NT2/D1 (cell line): Measurements from ENCODE around the gene CXorf66.
"Not testable (repeated sequence)": the region's sequence is repeated elsewhere in the genome, so short reads cannot be mapped to it uniquely, and the experiment has no call there.

Experiments
- DNase-seq: peaks from one replicate; pipeline ENCODE4 v3.0.0-alpha.2; 2011; ENCODE audit warnings: low read depth, low spot score
- H3K27me3 ChIP-seq: 2 replicates; pipeline ENCODE4 v1.6.0; 2011; ENCODE audit warnings: mild to moderate bottlenecking; ENCODE audit not compliant: insufficient read length, insufficient read depth
- H3K36me3 ChIP-seq: 2 replicates; pipeline ENCODE4 v1.6.1; 2011; ENCODE audit warnings: mild to moderate bottlenecking, low read length, mixed read lengths; ENCODE audit not compliant: insufficient read depth, insufficient read length
- H3K4me1 ChIP-seq: 2 replicates; pipeline ENCODE4 v1.5.1; 2011; ENCODE audit not compliant: insufficient read depth, insufficient read length
- H3K4me3 ChIP-seq: 2 replicates; pipeline ENCODE4 v1.5.1; 2011; ENCODE audit warnings: low read depth; ENCODE audit not compliant: insufficient read length
- H3K9ac ChIP-seq: 2 replicates; pipeline ENCODE4 v1.6.0; 2011; ENCODE audit warnings: low read depth; ENCODE audit not compliant: insufficient read length
- H3K9me3 ChIP-seq: 2 replicates; pipeline ENCODE4 v1.5.1; 2011; ENCODE audit warnings: mild to moderate bottlenecking, low read length; ENCODE audit not compliant: insufficient read depth
- SUZ12 ChIP-seq: IDR thresholded peaks from 2 replicates; pipeline ENCODE4 v1.6.1; 2011; ENCODE audit not compliant: insufficient read length, insufficient read depth; ENCODE audit errors: extremely low read depth
- YY1 ChIP-seq: IDR thresholded peaks from 2 replicates; pipeline ENCODE4 v1.6.1; 2011; ENCODE audit not compliant: insufficient read length, insufficient read depth
- ZNF274 ChIP-seq: IDR thresholded peaks from 2 replicates; pipeline ENCODE4 v1.6.1; 2011; ENCODE audit warnings: mild to moderate bottlenecking, low read depth, low read length

CXorf66 gene

DNA sequence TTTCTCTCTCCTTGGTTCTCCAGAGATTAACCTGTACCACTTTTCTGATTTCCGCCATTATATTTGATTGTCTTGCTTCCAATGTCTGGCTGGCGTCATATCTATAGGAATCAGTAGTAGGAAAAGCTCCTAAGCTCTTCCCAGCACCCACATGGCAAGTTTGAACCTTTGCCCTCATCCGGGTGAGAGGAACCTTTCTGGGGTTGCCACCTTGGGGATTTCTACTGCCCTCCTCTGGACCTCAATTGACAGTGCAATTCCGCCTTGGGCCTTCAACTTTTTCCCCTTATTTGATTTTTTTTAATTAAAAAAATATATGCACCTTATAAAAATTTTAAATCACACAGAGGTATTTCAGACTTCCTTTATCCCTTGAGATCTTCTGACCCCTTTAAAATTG lies 2.0 kb upstream of the CXorf66 start:
- H3K27me3 ChIP-seq = peaks cover 10% of the 10 kb centered on the region
- no peak overlapping the region for H3K9ac ChIP-seq
- no peaks in the 10 kb centered on the region for H3K36me3 ChIP-seq
- H3K4me1 ChIP-seq = no peaks in the 10 kb centered on the region
- TF ChIP-seq YY1 (no peak), SUZ12 (no peak)
- no peaks in the 10 kb centered on the region for H3K9me3 ChIP-seq
- DNase-seq = no peak
- no peak overlapping the region for H3K4me3 ChIP-seq

- DNase-seq, H3K9me3 ChIP-seq, H3K36me3 ChIP-seq, H3K4me3 ChIP-seq, H3K27me3 ChIP-seq, H3K9ac ChIP-seq, H3K4me1 ChIP-seq: not testable (repeated sequence)
Measured at GRCh38 chrX:139966159-139966558, 838 bp upstream of the CXorf66 start.

GRCh38 chrX:139961091-139961490 lies 4.2 kb downstream of the CXorf66 start:
- DNase-seq, H3K4me3 ChIP-seq: not testable (repeated sequence)

GRCh38 chrX:139949703-139950102 lies 15.6 kb downstream of the CXorf66 start:
- DNase-seq = no peak
- no peak overlapping the region for H3K4me3 ChIP-seq
- H3K4me1 ChIP-seq = no peaks in the 10 kb centered on the region
- no peak overlapping the region for H3K9ac ChIP-seq
- TF ChIP-seq YY1 = no peak
- H3K36me3 ChIP-seq = no peaks in the 10 kb centered on the region
- H3K9me3 ChIP-seq = no peaks in the 10 kb centered on the region
- no peaks in the 10 kb centered on the region for H3K27me3 ChIP-seq

More at GRCh38 chrX:139961091-139961490, 4.2 kb downstream of the CXorf66 start:
- H3K27me3 ChIP-seq, H3K9me3 ChIP-seq, H3K4me1 ChIP-seq, H3K9ac ChIP-seq, H3K36me3 ChIP-seq: not testable (repeated sequence)

GRCh38 chrX:139945075-139945474 lies 20.2 kb downstream of the CXorf66 start:
- Histone ChIP-seq H3K4me1 (no peaks in the 10 kb centered on the region), H3K9me3 (no peaks in the 10 kb centered on the region), H3K27me3 (no peaks in the 10 kb centered on the region), H3K36me3 (no peaks in the 10 kb centered on the region), H3K9ac (no peak overlapping the region), H3K4me3 (no peak overlapping the region)
- no peak for TF ChIP-seq ZNF274
- TF ChIP-seq SUZ12 = no peak
- no peak for TF ChIP-seq YY1
- DNase-seq = no peak

GRCh38 chrX:139936259-139936658 lies 29.1 kb downstream of the CXorf66 start:
- DNase-seq = no peak
- no peak for TF ChIP-seq SUZ12
- no peak for TF ChIP-seq YY1
- no peak for TF ChIP-seq ZNF274
- Histone ChIP-seq H3K4me3 (no peak overlapping the region), H3K9me3 (no peaks in the 10 kb centered on the region), H3K9ac (no peak overlapping the region), H3K36me3 (no peaks in the 10 kb centered on the region), H3K4me1 (no peaks in the 10 kb centered on the region), H3K27me3 (no peaks in the 10 kb centered on the region)

- H3K36me3 ChIP-seq = no peaks in the 10 kb centered on the region
- DNase-seq = no peak
- H3K4me3 ChIP-seq = no peak overlapping the region
- TF ChIP-seq ZNF274 (no peak), YY1 (no peak)
- H3K27me3 ChIP-seq = no peaks in the 10 kb centered on the region
- H3K4me1 ChIP-seq = no peaks in the 10 kb centered on the region
- no peak overlapping the region for H3K9ac ChIP-seq
- H3K9me3 ChIP-seq = no peaks in the 10 kb centered on the region
Measured at GRCh38 chrX:139933904-139934303, 31.4 kb downstream of the CXorf66 start.

GRCh38 chrX:139932901-139933796 lies 32.2 kb downstream of the CXorf66 start, which contains the start of gene ATP11C:
Gene ATP11C (minus strand): TSS chrX:139933053. CDS start chrX:139932042, 1,011 bp downstream.
- no peaks in the 10 kb centered on the region for H3K36me3 ChIP-seq
- TF ChIP-seq SUZ12 (no peak), ZNF274 (no peak), YY1 (no peak)
- peak within 1 kb of the TSS; percentile 64 for H3K9ac ChIP-seq
- no peaks in the 10 kb centered on the region for H3K9me3 ChIP-seq
- DNase-seq = peak; percentile 57
- peak within 1 kb of the TSS; percentile 47 for H3K4me3 ChIP-seq
- no peaks in the 10 kb centered on the region for H3K27me3 ChIP-seq
- no peaks in the 10 kb centered on the region for H3K4me1 ChIP-seq
